Sigmoid colon (tissue), 3 donors: Measurements from ENCODE around the gene PI4KB.

Experiments
- CTCF ChIP-seq, 4 experiments: fragments of 450-650 bp in 3 of 4; fragments of 200-600 bp in 1 of 4; IDR thresholded peaks; one replicate each; pipeline ENCODE4 v1.5.1; 2016 to 2019; ENCODE audit warnings: antibody characterized with exemption in 4 of 4, mild to moderate bottlenecking in 3 of 4, moderate library complexity in 2 of 4
- POLR2A ChIP-seq, 2 donors: fragments of 450-650 bp; IDR thresholded peaks; one replicate each; pipeline ENCODE4 v1.6.1; 2016; ENCODE audit warnings: antibody characterized with exemption in 2 of 2, mild to moderate bottlenecking in 2 of 2, moderate library complexity in 2 of 2

GRCh38 chr1:151254217-151255213 is 72.7 kb downstream of the PI4KB start, which contains the start of gene PSMD4:
- peak in 1 of 4 experiments; percentile 20 for TF ChIP-seq CTCF (IDR thresholded peaks at IDR 0.05)
- peak; percentile 80 to 90 for TF ChIP-seq POLR2A (IDR thresholded peaks at IDR 0.05)
